Peyer's patch (tissue), 4 donors: ENCODE data around the gene FSTL5. TPM values are rescaled to one million over a fixed set of nuclear protein-coding genes. Genes with fewer than 3 reads are reported as not detected.

Experiments used
- DNase-seq, 3 donors: peaks; one replicate each; pipeline ENCODE4 v3.0.0-alpha.2; 2017 to 2019
- H3K27ac ChIP-seq, 4 donors: fragments of 200-600 bp; sonication (generic); one replicate each; pipeline ENCODE4 v1.5.1; 2016 to 2019
- H3K27me3 ChIP-seq, 2 donors: fragments of 200-600 bp; sonication (generic); one replicate each; pipeline ENCODE4 v1.5.1; 2019
- H3K36me3 ChIP-seq, 3 donors: fragments of 200-600 bp; sonication (generic); one replicate each; pipeline ENCODE4 v1.5.1; 2016 to 2019
- H3K4me1 ChIP-seq, 4 donors: fragments of 200-600 bp; sonication (generic); one replicate each; pipeline ENCODE4 v1.5.1; 2016 to 2019
- H3K4me3 ChIP-seq, 4 donors: fragments of 200-600 bp; sonication (generic); 1 replicate in 3 of 4; 2 replicates in 1 of 4; pipeline ENCODE4 v1.5.1; 2016 to 2019; ENCODE audit warnings: mild to moderate bottlenecking in 1 of 4
- H3K9me3 ChIP-seq, 4 donors: fragments of 200-600 bp; sonication (generic); one replicate each; pipeline ENCODE4 v1.5.1; 2016 to 2019; ENCODE audit warnings: mild to moderate bottlenecking in 1 of 4
- POLR2A ChIP-seq, 2 donors: fragments of 450-650 bp; IDR thresholded peaks; one replicate each; pipeline ENCODE4 v1.5.1; 2017; ENCODE audit warnings: antibody characterized with exemption in 2 of 2, mild to moderate bottlenecking in 2 of 2, moderate library complexity in 2 of 2
- total RNA-seq, 4 donors: library from RNA; depleted of rRNA; stranded (reverse); fragments of >200 nt; gene quantifications; one replicate each; pipeline ENCODE4 v1.1.0, GENCODE V29; 2016
- TF ChIP-seq, protein P1 (sequence below), 6 experiments: fragments of 450-650 bp in 4 of 6; fragments of 200-600 bp in 2 of 6; sonication (generic) in 1 of 6; IDR thresholded peaks; one replicate each; pipeline ENCODE4 v1.5.1; 2017 to 2019; ENCODE audit warnings: antibody characterized with exemption in 6 of 6, mild to moderate bottlenecking in 3 of 6, moderate library complexity in 1 of 6

Gene FSTL5
- total RNA-seq, 4 donors from 2014 or later: 1.7 TPM; not detected in 3

DNA sequence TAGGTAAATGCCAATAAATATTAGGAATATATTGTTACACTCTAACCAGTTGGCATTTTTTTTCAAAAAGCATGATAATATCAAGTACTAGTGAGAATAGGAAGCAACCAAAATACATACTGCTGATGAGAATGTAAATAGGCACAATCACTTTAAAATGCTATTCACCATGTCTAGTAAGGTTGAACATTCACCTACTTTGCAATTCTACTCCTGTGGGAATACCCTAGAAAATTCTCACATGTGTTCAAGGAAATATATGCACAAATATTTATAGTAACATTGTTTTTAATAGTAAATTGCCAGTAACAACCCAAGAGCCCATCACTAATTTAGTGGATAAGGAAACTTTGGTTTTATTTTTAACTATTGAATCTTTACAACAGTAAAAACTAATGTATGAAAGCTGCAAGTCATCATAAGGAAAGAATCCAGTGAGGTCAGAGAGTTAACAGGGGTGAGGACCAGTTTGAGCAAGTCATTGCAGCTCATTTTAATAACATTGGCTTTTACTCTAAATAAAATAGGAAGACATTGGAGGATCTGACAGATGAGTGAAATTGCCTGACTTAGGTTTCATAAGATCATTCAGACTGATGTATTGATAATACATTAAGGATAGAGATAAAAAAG lies 23.6 kb downstream of the FSTL5 start:
- no peak for DNase-seq
- Histone ChIP-seq H3K9me3 (no peaks in the 10 kb centered on the region), H3K4me1 (no peaks in the 10 kb centered on the region), H3K27me3 (no peaks in the 10 kb centered on the region), H3K4me3 (no peak overlapping the region), H3K27ac (no peak overlapping the region), H3K36me3 (no peaks in the 10 kb centered on the region)
- TF ChIP-seq, protein P1, sequence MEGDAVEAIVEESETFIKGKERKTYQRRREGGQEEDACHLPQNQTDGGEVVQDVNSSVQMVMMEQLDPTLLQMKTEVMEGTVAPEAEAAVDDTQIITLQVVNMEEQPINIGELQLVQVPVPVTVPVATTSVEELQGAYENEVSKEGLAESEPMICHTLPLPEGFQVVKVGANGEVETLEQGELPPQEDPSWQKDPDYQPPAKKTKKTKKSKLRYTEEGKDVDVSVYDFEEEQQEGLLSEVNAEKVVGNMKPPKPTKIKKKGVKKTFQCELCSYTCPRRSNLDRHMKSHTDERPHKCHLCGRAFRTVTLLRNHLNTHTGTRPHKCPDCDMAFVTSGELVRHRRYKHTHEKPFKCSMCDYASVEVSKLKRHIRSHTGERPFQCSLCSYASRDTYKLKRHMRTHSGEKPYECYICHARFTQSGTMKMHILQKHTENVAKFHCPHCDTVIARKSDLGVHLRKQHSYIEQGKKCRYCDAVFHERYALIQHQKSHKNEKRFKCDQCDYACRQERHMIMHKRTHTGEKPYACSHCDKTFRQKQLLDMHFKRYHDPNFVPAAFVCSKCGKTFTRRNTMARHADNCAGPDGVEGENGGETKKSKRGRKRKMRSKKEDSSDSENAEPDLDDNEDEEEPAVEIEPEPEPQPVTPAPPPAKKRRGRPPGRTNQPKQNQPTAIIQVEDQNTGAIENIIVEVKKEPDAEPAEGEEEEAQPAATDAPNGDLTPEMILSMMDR (IDR thresholded peaks at IDR 0.05): no peak
- TF ChIP-seq POLR2A (IDR thresholded peaks at IDR 0.05): no peak

DNA sequence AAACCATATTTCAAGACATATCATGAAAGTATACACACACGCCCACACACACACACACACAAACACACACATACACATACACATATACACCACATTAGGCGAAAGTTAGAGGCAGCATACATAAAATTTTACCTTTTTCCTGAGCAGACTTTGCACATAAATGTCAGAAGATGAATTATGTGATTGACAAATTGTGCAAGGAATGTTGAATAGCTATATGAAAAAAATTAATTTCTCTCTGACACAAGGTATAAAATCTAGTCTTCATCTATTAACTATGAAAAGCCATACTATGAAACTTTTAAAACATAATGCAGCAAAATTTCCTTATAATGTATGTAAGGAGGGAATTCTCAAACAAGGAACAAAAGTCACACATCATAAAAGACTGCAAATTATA lies 24.4 kb downstream of the FSTL5 start:
- no peak overlapping the region for H3K4me3 ChIP-seq
- no peaks in the 10 kb centered on the region for H3K4me1 ChIP-seq
- DNase-seq: no peak
- no peak overlapping the region for H3K27ac ChIP-seq
- H3K9me3 ChIP-seq: no peaks in the 10 kb centered on the region
- no peaks in the 10 kb centered on the region for H3K36me3 ChIP-seq
- TF ChIP-seq POLR2A (IDR thresholded peaks at IDR 0.05): no peak
- TF ChIP-seq, protein P1 (IDR thresholded peaks at IDR 0.05): no peak
- H3K27me3 ChIP-seq: no peaks in the 10 kb centered on the region

DNA sequence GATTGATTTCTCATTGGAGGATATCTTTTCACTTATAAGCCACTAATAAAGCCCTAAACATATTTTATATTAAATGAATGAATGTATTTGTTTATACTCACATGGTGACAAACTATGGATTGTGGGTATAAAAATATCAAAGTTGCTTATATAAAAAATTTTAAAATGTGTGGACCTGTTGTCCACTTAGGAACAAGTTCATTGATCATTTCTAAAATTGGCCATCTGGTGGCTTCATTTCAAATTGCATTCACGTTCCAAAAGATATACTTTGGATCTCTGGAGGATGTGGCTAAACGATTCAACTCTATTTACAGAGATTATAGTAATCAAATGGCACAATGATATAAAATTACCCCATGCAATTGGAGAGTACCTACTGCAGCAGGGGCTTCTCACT lies 32.5 kb downstream of the FSTL5 start:
- H3K4me1 ChIP-seq: no peaks in the 10 kb centered on the region
- no peaks in the 10 kb centered on the region for H3K9me3 ChIP-seq
- no peaks in the 10 kb centered on the region for H3K27me3 ChIP-seq
- DNase-seq: no peak
- H3K4me3 ChIP-seq: no peak overlapping the region
- TF ChIP-seq POLR2A (IDR thresholded peaks at IDR 0.05): no peak
- TF ChIP-seq, protein P1 (IDR thresholded peaks at IDR 0.05): no peak
- H3K27ac ChIP-seq: no peak overlapping the region
- H3K36me3 ChIP-seq: no peaks in the 10 kb centered on the region

DNA sequence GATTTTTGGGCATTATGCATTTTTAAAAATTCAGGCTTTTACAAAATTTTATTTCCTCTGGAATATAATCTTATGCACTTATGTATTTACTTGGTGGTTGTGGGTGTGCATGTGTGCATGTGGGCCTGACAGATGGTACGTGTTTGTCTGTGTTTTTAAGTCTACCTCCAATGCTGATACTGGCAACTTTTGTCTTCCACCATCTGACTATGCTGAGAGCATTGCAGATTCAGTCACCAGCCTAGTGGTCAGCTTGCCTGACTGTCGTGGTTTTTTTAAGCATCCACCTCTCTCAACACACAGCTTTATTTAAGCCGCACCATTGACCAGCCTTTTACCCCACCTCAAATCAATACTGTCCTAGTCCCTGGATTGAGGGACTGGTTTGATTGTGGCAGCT lies 37.1 kb downstream of the FSTL5 start:
- Histone ChIP-seq H3K27ac (no peak overlapping the region), H3K9me3 (no peaks in the 10 kb centered on the region), H3K27me3 (no peaks in the 10 kb centered on the region), H3K4me1 (no peaks in the 10 kb centered on the region), H3K36me3 (no peaks in the 10 kb centered on the region), H3K4me3 (no peak overlapping the region)
- DNase-seq: no peak
- no peak for TF ChIP-seq POLR2A (IDR thresholded peaks at IDR 0.05)
- TF ChIP-seq, protein P1 (IDR thresholded peaks at IDR 0.05): no peak

DNA sequence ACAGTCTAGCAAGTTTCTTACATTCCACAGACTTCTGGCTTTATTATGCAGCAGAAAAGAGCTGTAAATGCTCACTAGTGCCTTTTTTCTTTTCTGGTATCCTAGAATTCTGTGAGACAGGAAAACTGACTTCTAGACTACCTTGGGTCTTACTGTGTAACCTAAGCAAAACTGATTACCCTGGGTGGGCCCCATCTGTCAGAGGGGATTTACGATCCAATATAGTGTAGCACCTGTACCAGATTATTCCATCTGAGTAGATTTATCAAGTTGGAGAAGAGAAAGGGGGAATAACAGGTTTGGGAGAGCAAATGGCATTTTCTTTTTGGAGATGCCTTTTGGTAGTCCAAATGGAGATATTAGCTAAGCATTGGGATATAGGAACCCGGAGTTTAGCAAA lies 46.7 kb downstream of the FSTL5 start:
- Histone ChIP-seq H3K36me3 (no peaks in the 10 kb centered on the region), H3K4me3 (no peak overlapping the region), H3K27ac (no peak overlapping the region), H3K4me1 (no peaks in the 10 kb centered on the region), H3K27me3 (no peaks in the 10 kb centered on the region), H3K9me3 (no peaks in the 10 kb centered on the region)
- TF ChIP-seq POLR2A (IDR thresholded peaks at IDR 0.05): no peak
- TF ChIP-seq, protein P1 (IDR thresholded peaks at IDR 0.05): no peak
- DNase-seq: no peak
